ENCODE data around the gene LRCH3. TPM values are rescaled to one million over a fixed set of nuclear protein-coding genes. Genes with fewer than 3 reads are reported as not detected.
"Not testable (repeated sequence)": the region's sequence is repeated elsewhere in the genome, so short reads cannot be mapped to it uniquely, and the experiment has no call there.

The LRCH3 gene
- total and polyA plus RNA-seq, 9 of the 15 experiments (the other 6 are each of a cell fraction or from before 2014, with no cell fraction given): 4.6 to 75.3 (median 30.3) TPM

DNA sequence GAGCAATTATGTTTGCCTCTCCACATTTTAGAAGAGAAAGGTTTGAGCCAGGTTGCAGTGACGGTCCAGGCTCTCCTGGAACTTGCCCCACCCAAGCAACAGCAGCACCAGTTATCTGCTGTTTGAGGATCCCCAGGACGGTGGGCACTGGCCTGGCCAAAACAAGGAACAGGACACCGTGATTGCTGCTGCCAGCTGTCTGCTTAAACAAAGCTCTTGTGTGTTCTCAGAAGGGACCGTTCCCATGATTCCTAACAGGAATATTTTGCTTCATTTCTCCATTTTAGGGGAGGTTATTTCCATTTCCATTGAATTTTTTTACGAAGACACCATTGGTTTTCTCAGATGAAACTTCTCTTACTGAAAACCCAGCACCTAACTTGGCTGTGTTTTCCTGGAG, 92.5 kb downstream of the LRCH3 start (continued):
- TF ChIP-seq, protein P1, sequence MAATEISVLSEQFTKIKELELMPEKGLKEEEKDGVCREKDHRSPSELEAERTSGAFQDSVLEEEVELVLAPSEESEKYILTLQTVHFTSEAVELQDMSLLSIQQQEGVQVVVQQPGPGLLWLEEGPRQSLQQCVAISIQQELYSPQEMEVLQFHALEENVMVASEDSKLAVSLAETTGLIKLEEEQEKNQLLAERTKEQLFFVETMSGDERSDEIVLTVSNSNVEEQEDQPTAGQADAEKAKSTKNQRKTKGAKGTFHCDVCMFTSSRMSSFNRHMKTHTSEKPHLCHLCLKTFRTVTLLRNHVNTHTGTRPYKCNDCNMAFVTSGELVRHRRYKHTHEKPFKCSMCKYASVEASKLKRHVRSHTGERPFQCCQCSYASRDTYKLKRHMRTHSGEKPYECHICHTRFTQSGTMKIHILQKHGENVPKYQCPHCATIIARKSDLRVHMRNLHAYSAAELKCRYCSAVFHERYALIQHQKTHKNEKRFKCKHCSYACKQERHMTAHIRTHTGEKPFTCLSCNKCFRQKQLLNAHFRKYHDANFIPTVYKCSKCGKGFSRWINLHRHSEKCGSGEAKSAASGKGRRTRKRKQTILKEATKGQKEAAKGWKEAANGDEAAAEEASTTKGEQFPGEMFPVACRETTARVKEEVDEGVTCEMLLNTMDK (IDR thresholded peaks at IDR 0.05; ENCODE audit: borderline replicate concordance, insufficient read depth, low read depth, low read length, poor library complexity, severe bottlenecking): no peak
- TF ChIP-seq ZC3H8 (IDR thresholded peaks at IDR 0.05): no peak
- TF ChIP-seq, protein P2, sequence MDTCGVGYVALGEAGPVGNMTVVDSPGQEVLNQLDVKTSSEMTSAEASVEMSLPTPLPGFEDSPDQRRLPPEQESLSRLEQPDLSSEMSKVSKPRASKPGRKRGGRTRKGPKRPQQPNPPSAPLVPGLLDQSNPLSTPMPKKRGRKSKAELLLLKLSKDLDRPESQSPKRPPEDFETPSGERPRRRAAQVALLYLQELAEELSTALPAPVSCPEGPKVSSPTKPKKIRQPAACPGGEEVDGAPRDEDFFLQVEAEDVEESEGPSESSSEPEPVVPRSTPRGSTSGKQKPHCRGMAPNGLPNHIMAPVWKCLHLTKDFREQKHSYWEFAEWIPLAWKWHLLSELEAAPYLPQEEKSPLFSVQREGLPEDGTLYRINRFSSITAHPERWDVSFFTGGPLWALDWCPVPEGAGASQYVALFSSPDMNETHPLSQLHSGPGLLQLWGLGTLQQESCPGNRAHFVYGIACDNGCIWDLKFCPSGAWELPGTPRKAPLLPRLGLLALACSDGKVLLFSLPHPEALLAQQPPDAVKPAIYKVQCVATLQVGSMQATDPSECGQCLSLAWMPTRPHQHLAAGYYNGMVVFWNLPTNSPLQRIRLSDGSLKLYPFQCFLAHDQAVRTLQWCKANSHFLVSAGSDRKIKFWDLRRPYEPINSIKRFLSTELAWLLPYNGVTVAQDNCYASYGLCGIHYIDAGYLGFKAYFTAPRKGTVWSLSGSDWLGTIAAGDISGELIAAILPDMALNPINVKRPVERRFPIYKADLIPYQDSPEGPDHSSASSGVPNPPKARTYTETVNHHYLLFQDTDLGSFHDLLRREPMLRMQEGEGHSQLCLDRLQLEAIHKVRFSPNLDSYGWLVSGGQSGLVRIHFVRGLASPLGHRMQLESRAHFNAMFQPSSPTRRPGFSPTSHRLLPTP (IDR thresholded peaks at IDR 0.05; ENCODE audit: borderline replicate concordance, extremely low read depth, insufficient read length): no peak

DNA sequence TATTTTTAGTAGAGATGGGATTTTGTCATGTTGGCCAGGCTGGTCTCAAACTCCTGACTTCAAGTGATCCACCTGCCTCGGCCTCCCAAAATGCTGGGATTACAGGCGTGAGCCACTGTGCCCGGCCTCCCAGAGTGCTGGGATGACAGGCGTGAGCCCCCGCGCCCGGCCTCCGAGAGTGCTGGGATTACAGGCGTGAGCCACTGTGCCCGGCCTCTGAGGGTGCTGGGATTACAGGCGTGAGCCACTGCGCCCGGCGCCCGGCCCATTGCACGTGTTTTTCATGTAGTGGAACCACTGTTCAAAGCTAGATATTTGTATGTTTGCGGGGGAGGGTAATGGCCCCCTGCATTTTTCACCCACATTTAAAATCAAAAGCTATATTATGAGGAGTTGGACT, 93.3 kb downstream of the LRCH3 start:
- POLR2A ChIA-PET: interaction anchor here (0.6 to 0.7 kb wide), 3 partner anchors 65 to 1547 kb away, joined by 3 to 4 read pairs (median 3); no protein-coding TSS in a partner anchor

More for the DNA sequence above, 93.3 kb downstream of the LRCH3 start:
- CTCF ChIA-PET (ENCODE audit: low intra/inter-chr PET ratio); in situ Hi-C loops (cut with MboI); H3K79me2 ChIP-seq (ENCODE audit: control insufficient read depth, insufficient read depth, low read length); H3K27ac ChIP-seq (ENCODE audit: extremely low read depth, low read depth, low read length); intact Hi-C loops (cut with micrococcal nuclease); H3K9me1 ChIP-seq (ENCODE audit: control insufficient read depth, insufficient read depth, low read length); H3K27me3 ChIP-seq (ENCODE audit: control insufficient read depth in 2 of 2, insufficient read depth in 2 of 2, low read length in 2 of 2); H3K9ac ChIP-seq (ENCODE audit: insufficient read depth in 1 of 2, low read depth in 2 of 2, low read length in 2 of 2); ATAC-seq; H4K20me1 ChIP-seq (replicated peaks; ENCODE audit: control insufficient read depth, insufficient read depth, low read length); H3K4me3 ChIP-seq; H3K9me3 ChIP-seq (replicated peaks; ENCODE audit: control insufficient read depth, insufficient read depth, low read depth, low read length); H3K4me2 ChIP-seq (ENCODE audit: insufficient read depth, low read length); BruUV-seq (replicated peaks); H2AFZ ChIP-seq (ENCODE audit: low read depth, low read length); DNase-seq (ENCODE audit: extremely low read depth in 1 of 4, low spot score in 3 of 4); H3K4me1 ChIP-seq (replicated peaks in 1 of 2; ENCODE audit: control insufficient read depth in 2 of 2, insufficient read depth in 2 of 2, low read length in 2 of 2); FAIRE-seq: not testable (repeated sequence)
- H3K36me3 ChIP-seq (ENCODE audit: control insufficient read depth, insufficient read depth, low read length): peaks cover 21% of the 10 kb centered on the region; the same call in 1 of the 3 replicates
- 96% methylated on average over 17 of the region's 17 CpGs for WGBS (ENCODE audit: insufficient coverage, low coverage, missing lambda C conversion rate)
